ENCODE data around the gene LRMDA. TPM values are rescaled to one million over a fixed set of nuclear protein-coding genes. Genes with fewer than 3 reads are reported as not detected.

Gene LRMDA
- total RNA-seq, 1 experiment from 2014 or later: 20.3 TPM

DNA sequence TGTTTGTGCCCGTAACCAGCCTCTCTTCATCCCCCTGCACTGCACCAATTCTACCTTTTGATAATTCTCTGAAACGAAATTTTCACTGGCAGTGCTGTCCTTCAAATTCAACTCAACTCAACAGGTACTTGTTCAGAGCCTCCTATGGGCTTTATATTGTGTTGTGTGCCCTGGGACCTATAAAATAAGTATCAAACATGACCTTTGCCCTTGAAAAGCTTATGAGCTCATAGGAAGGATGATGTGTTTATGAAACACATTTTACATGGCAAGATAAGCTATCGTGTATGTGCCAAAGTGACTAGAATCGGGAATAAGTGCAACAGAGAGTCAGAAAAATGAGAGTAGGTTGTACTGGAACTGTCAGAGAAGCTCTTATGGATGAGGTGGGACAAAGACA is 923.5 kb downstream of the LRMDA start:
- in situ Hi-C loops (cut with HindIII; ENCODE audit: low pct_unique_long_range_greater_than_20kb, low sequenced_read_pairs): no loop called here
- no peak for DNase-seq (ENCODE audit: low read depth)

GRCh38 chr10:76356557-76356956 is 925.1 kb downstream of the LRMDA start:
- no peak for DNase-seq (ENCODE audit: low read depth)
- in situ Hi-C loops (cut with HindIII; ENCODE audit: low pct_unique_long_range_greater_than_20kb, low sequenced_read_pairs): no loop called here

GRCh38 chr10:76357726-76358415 is 926.4 kb downstream of the LRMDA start:
- in situ Hi-C loops (cut with HindIII; ENCODE audit: low pct_unique_long_range_greater_than_20kb, low sequenced_read_pairs): no loop called here
- DNase-seq (ENCODE audit: low read depth): no peak

GRCh38 chr10:76358743-76359395 is 927.4 kb downstream of the LRMDA start:
- no peak for DNase-seq (ENCODE audit: low read depth)
- in situ Hi-C loops (cut with HindIII; ENCODE audit: low pct_unique_long_range_greater_than_20kb, low sequenced_read_pairs): no loop called here

- no peak for DNase-seq (ENCODE audit: low read depth)
- in situ Hi-C loops (cut with HindIII; ENCODE audit: low pct_unique_long_range_greater_than_20kb, low sequenced_read_pairs): no loop called here
Observed at GRCh38 chr10:76375761-76376160, 944.3 kb downstream of the LRMDA start.

GRCh38 chr10:76382381-76382851 is 951.0 kb downstream of the LRMDA start:
- in situ Hi-C loops (cut with HindIII; ENCODE audit: low pct_unique_long_range_greater_than_20kb, low sequenced_read_pairs): no loop called here
- DNase-seq (ENCODE audit: low read depth): peak; percentile 7

- DNase-seq (ENCODE audit: low read depth): no peak
- in situ Hi-C loops (cut with HindIII; ENCODE audit: low pct_unique_long_range_greater_than_20kb, low sequenced_read_pairs): no loop called here
Observed at GRCh38 chr10:76388321-76389023, 957.0 kb downstream of the LRMDA start.

DNA sequence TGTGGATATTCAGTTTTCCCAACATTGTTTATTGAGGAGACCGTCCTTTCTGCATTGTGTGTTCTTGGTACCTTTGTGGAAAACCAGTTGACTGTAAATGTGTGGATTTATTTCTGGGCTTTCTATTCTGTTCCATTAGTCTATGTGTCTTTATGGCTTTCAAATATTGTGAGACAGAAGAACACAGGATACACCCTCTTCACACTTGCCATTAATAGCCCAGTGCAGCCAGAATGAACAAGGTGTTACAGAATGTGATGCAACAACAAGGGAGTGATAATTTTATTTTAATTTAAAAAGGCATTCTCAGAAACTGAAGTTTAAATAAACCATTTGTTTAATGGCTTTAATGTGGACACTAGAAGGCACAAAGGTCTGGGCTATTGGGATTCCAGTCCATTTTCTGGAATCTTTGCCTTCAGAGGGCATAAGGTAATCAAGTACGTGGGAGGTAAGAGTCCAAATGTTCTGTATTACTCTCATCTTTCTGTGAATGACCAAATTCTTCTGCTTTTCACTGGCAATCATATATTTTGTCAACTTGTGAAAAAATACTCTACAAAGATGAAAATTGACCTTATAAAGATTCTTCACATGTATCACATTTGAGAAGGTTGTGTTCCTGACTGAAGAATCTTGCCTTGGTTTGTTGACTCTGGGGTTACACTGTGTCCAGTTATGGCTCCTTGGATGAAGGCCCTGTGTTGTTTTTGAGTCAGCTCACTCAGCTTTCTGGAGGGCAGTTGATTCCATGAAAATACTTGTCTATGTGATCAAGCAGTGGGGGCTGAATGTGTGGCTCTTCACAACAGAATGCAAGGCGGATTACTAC is 962.7 kb downstream of the LRMDA start:
- no peak for DNase-seq (ENCODE audit: low read depth)
- in situ Hi-C loops (cut with HindIII; ENCODE audit: low pct_unique_long_range_greater_than_20kb, low sequenced_read_pairs): no loop called here

GRCh38 chr10:76394707-76395042 is 963.3 kb downstream of the LRMDA start:
- DNase-seq (ENCODE audit: low read depth): no peak
- in situ Hi-C loops (cut with HindIII; ENCODE audit: low pct_unique_long_range_greater_than_20kb, low sequenced_read_pairs): no loop called here

GRCh38 chr10:76395251-76395650 is 963.8 kb downstream of the LRMDA start:
- in situ Hi-C loops (cut with HindIII; ENCODE audit: low pct_unique_long_range_greater_than_20kb, low sequenced_read_pairs): no loop called here
- no peak for DNase-seq (ENCODE audit: low read depth)

GRCh38 chr10:76396134-76396533 is 964.7 kb downstream of the LRMDA start:
- in situ Hi-C loops (cut with HindIII; ENCODE audit: low pct_unique_long_range_greater_than_20kb, low sequenced_read_pairs): no loop called here
- no peak for DNase-seq (ENCODE audit: low read depth)

GRCh38 chr10:76397181-76398042 is 966.0 kb downstream of the LRMDA start:
- in situ Hi-C loops (cut with HindIII; ENCODE audit: low pct_unique_long_range_greater_than_20kb, low sequenced_read_pairs): no loop called here
- DNase-seq (ENCODE audit: low read depth): no peak

GRCh38 chr10:76398043-76398710 is 966.8 kb downstream of the LRMDA start:
- in situ Hi-C loops (cut with HindIII; ENCODE audit: low pct_unique_long_range_greater_than_20kb, low sequenced_read_pairs): no loop called here
- no peak for DNase-seq (ENCODE audit: low read depth)

DNA sequence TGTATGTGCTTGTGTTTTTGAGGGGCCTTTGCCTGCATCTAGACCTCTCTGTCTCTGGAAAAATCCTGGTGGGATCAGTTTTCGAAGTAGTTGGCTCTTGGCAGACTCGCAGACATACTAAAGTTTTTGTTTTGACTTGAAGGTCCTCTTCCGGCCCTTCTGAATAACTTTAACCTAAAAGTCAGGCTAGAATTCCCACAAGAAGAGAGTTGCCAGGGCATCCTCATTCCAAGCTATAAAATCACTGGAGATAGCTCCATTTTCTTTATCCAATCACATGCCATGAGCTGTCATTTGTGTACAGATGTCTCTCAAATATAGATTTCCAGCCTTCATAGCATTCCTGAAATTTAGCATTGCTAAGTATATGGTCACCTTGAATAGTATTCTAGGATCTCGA is 967.8 kb downstream of the LRMDA start:
- in situ Hi-C loops (cut with HindIII; ENCODE audit: low pct_unique_long_range_greater_than_20kb, low sequenced_read_pairs): no loop called here

GRCh38 chr10:76401006-76401405 is 969.6 kb downstream of the LRMDA start:
- DNase-seq (ENCODE audit: low read depth): no peak
- in situ Hi-C loops (cut with HindIII; ENCODE audit: low pct_unique_long_range_greater_than_20kb, low sequenced_read_pairs): no loop called here

More for the DNA sequence above, 967.8 kb downstream of the LRMDA start:
- no peak for DNase-seq (ENCODE audit: low read depth)

- no peak for DNase-seq (ENCODE audit: low read depth)
- in situ Hi-C loops (cut with HindIII; ENCODE audit: low pct_unique_long_range_greater_than_20kb, low sequenced_read_pairs): no loop called here
Observed at GRCh38 chr10:76403912-76404311, 972.5 kb downstream of the LRMDA start.

DNA sequence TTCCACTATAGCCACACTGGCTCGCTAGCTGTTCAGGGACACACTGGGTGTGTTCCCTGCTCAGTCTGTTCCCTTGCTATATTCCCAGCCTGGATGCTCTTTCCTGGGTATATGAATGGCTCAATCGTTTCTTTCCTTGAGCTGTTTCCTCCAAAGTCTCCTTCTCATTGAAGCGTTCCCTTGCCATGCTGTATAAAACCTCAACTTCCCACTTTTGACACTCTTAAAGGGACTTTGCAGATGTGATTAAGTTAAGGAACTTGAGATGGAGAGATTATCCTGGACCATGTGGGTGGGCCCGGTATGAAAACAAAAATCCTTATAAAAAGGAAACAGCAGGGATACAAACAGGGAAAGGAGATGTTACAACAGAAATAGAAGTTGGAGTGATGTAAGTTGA is 973.1 kb downstream of the LRMDA start:
- DNase-seq (ENCODE audit: low read depth): no peak
- in situ Hi-C loops (cut with HindIII; ENCODE audit: low pct_unique_long_range_greater_than_20kb, low sequenced_read_pairs): no loop called here
